Measurements from ENCODE around the gene CCDC171. TPM values are rescaled to one million over a fixed set of nuclear protein-coding genes. Genes with fewer than 3 reads are reported as not detected.
"Not testable (repeated sequence)": the region's sequence is repeated elsewhere in the genome, so short reads cannot be mapped to it uniquely, and the experiment has no call there.

The CCDC171 gene
- total and polyA plus RNA-seq, 4 donors, result 0.13 to 1.1 (median 0.43) TPM

DNA sequence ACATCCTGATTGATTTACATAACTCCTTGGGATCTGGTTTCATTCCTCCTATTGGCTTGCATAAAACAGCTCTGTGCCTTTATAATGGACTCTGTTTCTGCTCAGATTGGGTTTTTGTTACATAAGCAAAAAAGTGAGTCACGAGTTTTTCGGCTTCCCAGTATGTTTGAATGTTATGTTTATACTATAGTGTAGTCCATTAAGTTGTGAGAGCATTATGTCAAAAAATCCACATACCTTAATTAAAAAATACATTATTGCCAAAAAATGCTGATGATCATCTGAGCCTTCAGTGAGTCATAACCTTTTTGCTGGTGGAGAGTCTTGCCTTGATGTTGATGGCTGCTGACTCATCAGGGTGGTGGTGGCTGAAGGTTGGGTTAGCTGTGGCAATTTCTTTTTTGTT, 144.6 kb downstream of the CCDC171 start:
- H3K9ac ChIP-seq (ENCODE audit: low read depth in 1 of 2, low read length in 2 of 2), result no peak overlapping the region
- no peaks in the 10 kb centered on the region for H3K9me3 ChIP-seq (ENCODE audit: control insufficient read depth in 4 of 4, low read length in 3 of 4)
- no peak for TF ChIP-seq RXRA (IDR thresholded peaks at IDR 0.05)
- no peak for TF ChIP-seq YY1 (IDR thresholded peaks at IDR 0.05)
- no peak for TF ChIP-seq TAF1 (conservative IDR thresholded peaks at IDR 0.05)
- no peak overlapping the region for H3K4me3 ChIP-seq (ENCODE audit: low read depth in 1 of 3, low read length in 3 of 3)
- 96% methylated on average over 2 of the region's 2 CpGs for WGBS
- no peaks in the 10 kb centered on the region for H3K27me3 ChIP-seq (ENCODE audit: control insufficient read depth in 4 of 4, insufficient read depth in 4 of 4, low read length in 3 of 4)
- H3K27ac ChIP-seq (ENCODE audit: low read depth in 1 of 2, low read length in 2 of 2), result no peak overlapping the region
- H3K4me1 ChIP-seq (ENCODE audit: control insufficient read depth in 4 of 4, insufficient read depth in 4 of 4, low read length in 3 of 4), result no peaks in the 10 kb centered on the region
- H3K36me3 ChIP-seq (ENCODE audit: control insufficient read depth in 4 of 4, insufficient read depth in 3 of 4, low read depth in 1 of 4, low read length in 3 of 4), result no peaks in the 10 kb centered on the region
- DNase-seq (ENCODE audit: low spot score), result no peak

- not testable (repeated sequence) for H3K36me3 ChIP-seq (ENCODE audit: control insufficient read depth in 4 of 4, insufficient read depth in 3 of 4, low read depth in 1 of 4, low read length in 3 of 4); H3K27me3 ChIP-seq (ENCODE audit: control insufficient read depth in 4 of 4, insufficient read depth in 4 of 4, low read length in 3 of 4); H3K4me1 ChIP-seq (ENCODE audit: control insufficient read depth in 4 of 4, insufficient read depth in 4 of 4, low read length in 3 of 4); H3K9ac ChIP-seq (ENCODE audit: low read depth in 1 of 2, low read length in 2 of 2); H3K4me3 ChIP-seq (ENCODE audit: low read depth in 1 of 3, low read length in 3 of 3); DNase-seq (ENCODE audit: low spot score); H3K9me3 ChIP-seq (ENCODE audit: control insufficient read depth in 4 of 4, low read length in 3 of 4); H3K27ac ChIP-seq (ENCODE audit: low read depth in 1 of 2, low read length in 2 of 2)
- 92% methylated on average over 33 of the region's 36 CpGs for WGBS
These were observed 147.2 kb downstream of the CCDC171 start for GRCh38 chr9:15699876-15700559.

DNA sequence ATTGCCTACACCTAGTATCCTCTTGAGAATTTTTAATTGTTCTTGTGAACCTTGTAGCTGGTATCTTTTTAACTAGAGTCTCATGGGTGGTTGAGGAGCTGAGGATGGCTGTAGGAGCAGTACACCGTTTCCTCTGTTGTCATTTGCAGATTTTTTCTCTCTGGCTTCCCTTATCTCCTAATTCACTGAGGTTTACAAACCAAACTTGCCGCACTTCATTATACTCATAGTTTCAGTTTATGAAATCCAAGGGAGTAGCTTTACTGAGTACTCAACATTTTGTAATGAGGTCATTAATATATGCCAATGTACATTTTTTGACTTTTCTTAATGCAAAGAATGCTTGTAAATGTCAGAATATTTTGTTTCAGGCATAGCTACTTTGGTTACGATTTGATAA, 154.2 kb downstream of the CCDC171 start:
- H3K9ac ChIP-seq (ENCODE audit: low read depth in 1 of 2, low read length in 2 of 2), result no peak overlapping the region
- H3K27ac ChIP-seq (ENCODE audit: low read depth in 1 of 2, low read length in 2 of 2), result no peak overlapping the region
- no peaks in the 10 kb centered on the region for H3K9me3 ChIP-seq (ENCODE audit: control insufficient read depth in 4 of 4, low read length in 3 of 4)
- H3K4me3 ChIP-seq (ENCODE audit: low read depth in 1 of 3, low read length in 3 of 3), result no peak overlapping the region
- H3K4me1 ChIP-seq (ENCODE audit: control insufficient read depth in 4 of 4, insufficient read depth in 4 of 4, low read length in 3 of 4), result no peaks in the 10 kb centered on the region
- DNase-seq (ENCODE audit: low spot score), result no peak
- no peaks in the 10 kb centered on the region for H3K36me3 ChIP-seq (ENCODE audit: control insufficient read depth in 4 of 4, insufficient read depth in 3 of 4, low read depth in 1 of 4, low read length in 3 of 4)
- WGBS, result 93% methylated on average over 3 of the region's 3 CpGs
- TF ChIP-seq SP1 (IDR thresholded peaks at IDR 0.05) (no peak), FOXA2 (IDR thresholded peaks at IDR 0.05) (no peak), EGR1 (IDR thresholded peaks at IDR 0.05; ENCODE audit: low read depth in 2 of 2) (no peak), HNF4G (IDR thresholded peaks at IDR 0.05) (no peak), CTCF (IDR thresholded peaks at IDR 0.05; ENCODE audit: low read depth, low read length, missing input control) (no peak)
- no peaks in the 10 kb centered on the region for H3K27me3 ChIP-seq (ENCODE audit: control insufficient read depth in 4 of 4, insufficient read depth in 4 of 4, low read length in 3 of 4)

- no peak overlapping the region for H3K27ac ChIP-seq (ENCODE audit: low read depth in 1 of 2, low read length in 2 of 2)
- H3K4me3 ChIP-seq (ENCODE audit: low read depth in 1 of 3, low read length in 3 of 3), result no peak overlapping the region
- H3K9me3 ChIP-seq (ENCODE audit: control insufficient read depth in 4 of 4, low read length in 3 of 4), result no peaks in the 10 kb centered on the region
- DNase-seq (ENCODE audit: low spot score), result no peak
- no peak overlapping the region for H3K9ac ChIP-seq (ENCODE audit: low read depth in 1 of 2, low read length in 2 of 2)
- no peak for TF ChIP-seq RXRA (IDR thresholded peaks at IDR 0.05)
- no peaks in the 10 kb centered on the region for H3K27me3 ChIP-seq (ENCODE audit: control insufficient read depth in 4 of 4, insufficient read depth in 4 of 4, low read length in 3 of 4)
- no peaks in the 10 kb centered on the region for H3K36me3 ChIP-seq (ENCODE audit: control insufficient read depth in 4 of 4, insufficient read depth in 3 of 4, low read depth in 1 of 4, low read length in 3 of 4)
- H3K4me1 ChIP-seq (ENCODE audit: control insufficient read depth in 4 of 4, insufficient read depth in 4 of 4, low read length in 3 of 4), result no peaks in the 10 kb centered on the region
- 80% methylated on average over 1 of the region's 1 CpG for WGBS
These were observed 158.7 kb downstream of the CCDC171 start for GRCh38 chr9:15711531-15711930.

Data from liver (tissue), 9 donors.